Measurements from ENCODE around the gene FRMD1.

The FRMD1 gene

GRCh38 chr6:168034537-168034936 lies 44.5 kb downstream of the FRMD1 start:
- no CpG with 5 or more reads among the region's 18 CpGs for WGBS (ENCODE audit: insufficient coverage, insufficient read length)

GRCh38 chr6:168033791-168034190 lies 45.2 kb downstream of the FRMD1 start:
- Histone ChIP-seq H3K4me3 (ENCODE audit: low read length) (no peak overlapping the region), H3K9me3 (ENCODE audit: control insufficient read depth, insufficient read depth, low read length) (no peaks in the 10 kb centered on the region), H3K27ac (ENCODE audit: low read length) (no peak overlapping the region), H3K27me3 (ENCODE audit: control insufficient read depth, insufficient read depth, low read length) (no peaks in the 10 kb centered on the region), H3K4me1 (ENCODE audit: control insufficient read depth, insufficient read depth, low read length) (peaks cover 2% of the 10 kb centered on the region; the same call in 1 of the 2 replicates), H3K36me3 (ENCODE audit: control insufficient read depth, insufficient read depth, low read length) (no peaks in the 10 kb centered on the region)
- no CpG with 5 or more reads among the region's 12 CpGs for WGBS (ENCODE audit: insufficient coverage, insufficient read length)
- no peak for DNase-seq (ENCODE audit: low read depth, low spot score)

More at GRCh38 chr6:168034537-168034936, 44.5 kb downstream of the FRMD1 start:
- DNase-seq (ENCODE audit: low read depth, low spot score): no peak
- Histone ChIP-seq H3K27ac (ENCODE audit: low read length) (no peak overlapping the region), H3K36me3 (ENCODE audit: control insufficient read depth, insufficient read depth, low read length) (no peaks in the 10 kb centered on the region), H3K4me3 (ENCODE audit: low read length) (no peak overlapping the region), H3K27me3 (ENCODE audit: control insufficient read depth, insufficient read depth, low read length) (no peaks in the 10 kb centered on the region), H3K4me1 (ENCODE audit: control insufficient read depth, insufficient read depth, low read length) (peaks cover 2% of the 10 kb centered on the region; the same call in 1 of the 2 replicates), H3K9me3 (ENCODE audit: control insufficient read depth, insufficient read depth, low read length) (no peaks in the 10 kb centered on the region)

DNA sequence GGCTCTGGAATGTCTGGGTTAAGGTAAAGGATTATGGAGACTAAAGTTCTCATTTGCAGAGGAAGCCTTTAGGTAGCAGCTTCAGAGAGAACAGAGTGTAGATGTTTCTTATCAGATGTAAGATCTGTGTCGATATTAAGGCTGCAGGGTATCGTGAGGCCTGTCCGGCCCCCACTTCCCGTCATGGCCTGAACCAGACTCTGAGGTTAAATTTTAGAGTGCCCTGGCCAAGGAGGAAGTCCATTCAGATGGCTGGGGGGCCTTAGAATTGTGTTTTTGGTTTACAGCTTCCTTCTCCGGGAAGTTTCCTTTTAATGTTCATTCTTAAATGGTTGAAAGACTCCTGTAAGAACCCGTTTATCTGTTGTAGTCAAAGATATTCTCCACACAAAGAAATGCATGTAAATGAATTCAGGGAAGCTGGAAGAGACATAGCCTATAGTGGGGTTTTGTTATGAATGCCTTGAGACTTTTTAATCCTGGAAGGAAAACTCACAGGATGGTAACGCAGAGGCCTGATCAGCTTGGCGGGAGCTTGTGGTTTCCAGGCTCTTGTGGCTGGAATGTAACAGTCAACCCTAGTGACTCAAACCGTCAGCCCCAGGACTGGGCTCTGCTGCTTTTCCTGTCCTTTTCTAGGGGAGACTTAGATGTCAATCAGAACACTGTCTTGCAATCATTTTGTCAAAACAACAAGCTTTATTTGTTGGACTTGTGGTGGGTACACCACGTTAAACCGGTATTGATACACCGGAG lies 46.8 kb downstream of the FRMD1 start:
- peaks cover 2% of the 10 kb centered on the region; the same call in 1 of the 2 replicates for H3K4me1 ChIP-seq (ENCODE audit: control insufficient read depth, insufficient read depth, low read length)
- no peaks in the 10 kb centered on the region for H3K9me3 ChIP-seq (ENCODE audit: control insufficient read depth, insufficient read depth, low read length)
- no CpG with 5 or more reads among the region's 12 CpGs for WGBS (ENCODE audit: insufficient coverage, insufficient read length)
- no peaks in the 10 kb centered on the region for H3K27me3 ChIP-seq (ENCODE audit: control insufficient read depth, insufficient read depth, low read length)
- DNase-seq (ENCODE audit: low read depth, low spot score): no peak
- no peak overlapping the region for H3K27ac ChIP-seq (ENCODE audit: low read length)
- H3K36me3 ChIP-seq (ENCODE audit: control insufficient read depth, insufficient read depth, low read length): no peaks in the 10 kb centered on the region
- no peak overlapping the region for H3K4me3 ChIP-seq (ENCODE audit: low read length)

GRCh38 chr6:168031411-168031971 lies 47.5 kb downstream of the FRMD1 start:
- Histone ChIP-seq H3K9me3 (ENCODE audit: control insufficient read depth, insufficient read depth, low read length) (no peaks in the 10 kb centered on the region), H3K4me1 (ENCODE audit: control insufficient read depth, insufficient read depth, low read length) (peaks cover 2% of the 10 kb centered on the region; the same call in 1 of the 2 replicates), H3K27ac (ENCODE audit: low read length) (no peak overlapping the region), H3K27me3 (ENCODE audit: control insufficient read depth, insufficient read depth, low read length) (no peaks in the 10 kb centered on the region), H3K36me3 (ENCODE audit: control insufficient read depth, insufficient read depth, low read length) (no peaks in the 10 kb centered on the region), H3K4me3 (ENCODE audit: low read length) (no peak overlapping the region)
- no CpG with 5 or more reads among the region's 14 CpGs for WGBS (ENCODE audit: insufficient coverage, insufficient read length)
- no peak for DNase-seq (ENCODE audit: low read depth, low spot score)

DNA sequence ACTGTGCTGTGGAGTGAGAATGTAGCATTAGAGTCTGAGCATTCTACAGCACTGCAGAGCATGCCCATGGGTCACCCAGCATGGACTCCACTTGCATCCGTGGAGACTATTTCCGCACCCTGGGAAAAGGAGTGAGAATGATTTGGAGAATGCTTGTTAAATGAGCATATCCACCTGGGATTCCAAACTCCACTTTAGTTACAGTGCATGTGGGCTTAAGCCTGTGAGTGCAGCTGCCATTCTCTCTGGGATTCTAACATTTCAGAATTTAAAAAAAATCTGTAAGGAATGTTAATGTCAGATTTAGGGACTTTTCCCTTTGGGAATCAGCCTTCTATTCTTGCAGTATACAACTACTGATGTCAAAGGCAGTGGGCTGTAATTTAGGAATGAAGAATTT lies 48.1 kb downstream of the FRMD1 start:
- no peak for DNase-seq (ENCODE audit: low read depth, low spot score)
- H3K4me3 ChIP-seq (ENCODE audit: low read length): no peak overlapping the region
- no peaks in the 10 kb centered on the region for H3K36me3 ChIP-seq (ENCODE audit: control insufficient read depth, insufficient read depth, low read length)
- H3K9me3 ChIP-seq (ENCODE audit: control insufficient read depth, insufficient read depth, low read length): no peaks in the 10 kb centered on the region
- no peaks in the 10 kb centered on the region for H3K27me3 ChIP-seq (ENCODE audit: control insufficient read depth, insufficient read depth, low read length)
- no CpG with 5 or more reads among the region's 2 CpGs for WGBS (ENCODE audit: insufficient coverage, insufficient read length)
- no peak overlapping the region for H3K27ac ChIP-seq (ENCODE audit: low read length)
- H3K4me1 ChIP-seq (ENCODE audit: control insufficient read depth, insufficient read depth, low read length): peaks cover 2% of the 10 kb centered on the region; the same call in 1 of the 2 replicates

DNA sequence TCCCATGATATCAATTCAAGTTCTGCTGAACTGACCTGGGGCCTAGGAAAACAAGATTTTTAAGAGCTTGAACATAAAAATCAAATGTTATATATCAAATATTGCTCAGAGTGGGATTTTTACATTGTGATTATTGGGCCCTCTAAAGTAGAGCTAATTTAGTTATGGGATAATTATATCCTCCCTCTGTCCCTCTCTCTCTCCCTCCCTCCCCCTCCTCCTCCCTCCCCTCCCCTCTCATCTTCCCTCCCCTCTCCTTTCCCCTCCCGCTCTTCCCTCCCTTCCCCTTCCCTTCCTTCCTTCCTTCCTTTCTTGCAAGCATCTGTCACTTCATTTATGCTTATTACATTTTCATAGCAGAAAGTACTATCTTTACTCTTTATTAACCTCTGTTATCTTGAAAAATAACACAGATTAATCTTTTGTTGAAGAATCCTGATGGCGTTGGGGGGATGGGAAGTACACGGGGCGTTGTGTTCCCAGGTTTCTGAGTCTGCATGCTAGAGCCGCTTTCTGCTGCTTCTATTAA lies 48.7 kb downstream of the FRMD1 start:
- WGBS (ENCODE audit: insufficient coverage, insufficient read length): no CpG with 5 or more reads among the region's 5 CpGs
- Histone ChIP-seq H3K4me3 (ENCODE audit: low read length) (no peak overlapping the region), H3K9me3 (ENCODE audit: control insufficient read depth, insufficient read depth, low read length) (no peaks in the 10 kb centered on the region), H3K36me3 (ENCODE audit: control insufficient read depth, insufficient read depth, low read length) (no peaks in the 10 kb centered on the region), H3K4me1 (ENCODE audit: control insufficient read depth, insufficient read depth, low read length) (peaks cover 2% of the 10 kb centered on the region; the same call in 1 of the 2 replicates), H3K27me3 (ENCODE audit: control insufficient read depth, insufficient read depth, low read length) (no peaks in the 10 kb centered on the region), H3K27ac (ENCODE audit: low read length) (no peak overlapping the region)
- no peak for DNase-seq (ENCODE audit: low read depth, low spot score)

GRCh38 chr6:168029459-168030217 lies 49.4 kb downstream of the FRMD1 start:
- no peaks in the 10 kb centered on the region for H3K9me3 ChIP-seq (ENCODE audit: control insufficient read depth, insufficient read depth, low read length)
- WGBS (ENCODE audit: insufficient coverage, insufficient read length): no CpG with 5 or more reads among the region's 14 CpGs

GRCh38 chr6:168028181-168028580 lies 50.8 kb downstream of the FRMD1 start:
- Histone ChIP-seq H3K4me3 (ENCODE audit: low read length) (no peak overlapping the region), H3K4me1 (ENCODE audit: control insufficient read depth, insufficient read depth, low read length) (peaks cover 2% of the 10 kb centered on the region; the same call in 1 of the 2 replicates), H3K27ac (ENCODE audit: low read length) (no peak overlapping the region), H3K9me3 (ENCODE audit: control insufficient read depth, insufficient read depth, low read length) (no peaks in the 10 kb centered on the region), H3K36me3 (ENCODE audit: control insufficient read depth, insufficient read depth, low read length) (no peaks in the 10 kb centered on the region), H3K27me3 (ENCODE audit: control insufficient read depth, insufficient read depth, low read length) (no peaks in the 10 kb centered on the region)
- no CpG with 5 or more reads among the region's 9 CpGs for WGBS (ENCODE audit: insufficient coverage, insufficient read length)
- DNase-seq (ENCODE audit: low read depth, low spot score): no peak

More at GRCh38 chr6:168029459-168030217, 49.4 kb downstream of the FRMD1 start:
- H3K4me1 ChIP-seq (ENCODE audit: control insufficient read depth, insufficient read depth, low read length): peaks cover 2% of the 10 kb centered on the region; the same call in 1 of the 2 replicates
- H3K27ac ChIP-seq (ENCODE audit: low read length): no peak overlapping the region
- H3K4me3 ChIP-seq (ENCODE audit: low read length): no peak overlapping the region
- no peak for DNase-seq (ENCODE audit: low read depth, low spot score)
- H3K36me3 ChIP-seq (ENCODE audit: control insufficient read depth, insufficient read depth, low read length): no peaks in the 10 kb centered on the region
- H3K27me3 ChIP-seq (ENCODE audit: control insufficient read depth, insufficient read depth, low read length): no peaks in the 10 kb centered on the region

DNA sequence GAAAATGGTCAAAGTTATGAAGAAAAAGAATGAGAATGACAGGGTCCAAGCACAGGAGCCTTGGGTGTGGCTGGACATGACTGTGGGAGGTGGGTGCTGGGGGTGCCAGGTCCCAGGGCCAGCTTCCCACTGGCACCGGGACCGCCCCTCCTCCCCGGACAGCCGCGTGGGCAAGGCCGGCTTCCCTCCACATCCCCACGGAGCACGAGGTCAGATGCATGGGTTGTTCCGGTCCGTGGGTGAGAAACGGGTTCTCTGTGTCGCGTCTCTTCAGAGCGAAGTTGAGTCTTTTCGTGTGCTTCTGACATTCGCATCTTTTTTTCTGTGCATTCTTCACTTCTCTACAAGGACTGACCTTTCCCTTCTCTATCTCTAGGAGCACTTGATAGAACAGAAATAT lies 51.5 kb downstream of the FRMD1 start:
- no peak for DNase-seq (ENCODE audit: low read depth, low spot score)
- H3K27me3 ChIP-seq (ENCODE audit: control insufficient read depth, insufficient read depth, low read length): no peaks in the 10 kb centered on the region
- no peak overlapping the region for H3K4me3 ChIP-seq (ENCODE audit: low read length)
- H3K4me1 ChIP-seq (ENCODE audit: control insufficient read depth, insufficient read depth, low read length): peaks cover 2% of the 10 kb centered on the region; the same call in 1 of the 2 replicates
- no peaks in the 10 kb centered on the region for H3K36me3 ChIP-seq (ENCODE audit: control insufficient read depth, insufficient read depth, low read length)
- H3K27ac ChIP-seq (ENCODE audit: low read length): no peak overlapping the region
- no peaks in the 10 kb centered on the region for H3K9me3 ChIP-seq (ENCODE audit: control insufficient read depth, insufficient read depth, low read length)
- no CpG with 5 or more reads among the region's 16 CpGs for WGBS (ENCODE audit: insufficient coverage, insufficient read length)

DNA sequence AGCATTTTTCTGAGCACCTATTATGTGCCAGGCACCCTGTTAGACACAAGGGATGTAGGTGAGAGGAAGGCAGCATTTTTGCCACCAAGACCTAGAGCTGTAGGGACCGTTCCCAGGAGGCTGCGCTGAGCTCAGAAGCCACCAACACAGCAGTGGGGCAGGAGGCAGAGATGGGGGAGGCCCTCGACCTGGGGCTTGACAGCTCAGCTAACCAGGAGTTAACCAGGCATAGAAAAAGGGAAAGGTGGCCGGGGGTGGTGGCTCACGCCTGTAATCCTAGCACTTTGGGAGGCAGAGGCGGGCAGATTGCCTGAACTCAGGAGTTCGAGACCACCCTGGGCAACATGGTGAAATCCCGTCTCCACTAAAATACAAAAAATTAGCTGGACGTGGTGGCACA lies 52.1 kb downstream of the FRMD1 start:
- no peak for DNase-seq (ENCODE audit: low read depth, low spot score)
- H3K9me3 ChIP-seq (ENCODE audit: control insufficient read depth, insufficient read depth, low read length): no peaks in the 10 kb centered on the region
- H3K4me1 ChIP-seq (ENCODE audit: control insufficient read depth, insufficient read depth, low read length): peaks cover 2% of the 10 kb centered on the region; the same call in 1 of the 2 replicates
- H3K27me3 ChIP-seq (ENCODE audit: control insufficient read depth, insufficient read depth, low read length): no peaks in the 10 kb centered on the region
- no CpG with 5 or more reads among the region's 9 CpGs for WGBS (ENCODE audit: insufficient coverage, insufficient read length)
- H3K4me3 ChIP-seq (ENCODE audit: low read length): no peak overlapping the region
- H3K27ac ChIP-seq (ENCODE audit: low read length): no peak overlapping the region
- H3K36me3 ChIP-seq (ENCODE audit: control insufficient read depth, insufficient read depth, low read length): no peaks in the 10 kb centered on the region
